Astrocyte of the hippocampus (primary cell): ENCODE results near the gene TCHH.
"Not testable (repeated sequence)": the region's sequence is repeated elsewhere in the genome, so short reads cannot be mapped to it uniquely, and the experiment has no call there.

Experiments
- DNase-seq: peaks from one replicate; pipeline ENCODE4 v3.0.0; 2011; ENCODE audit warnings: low read depth, low spot score

Gene TCHH

DNA sequence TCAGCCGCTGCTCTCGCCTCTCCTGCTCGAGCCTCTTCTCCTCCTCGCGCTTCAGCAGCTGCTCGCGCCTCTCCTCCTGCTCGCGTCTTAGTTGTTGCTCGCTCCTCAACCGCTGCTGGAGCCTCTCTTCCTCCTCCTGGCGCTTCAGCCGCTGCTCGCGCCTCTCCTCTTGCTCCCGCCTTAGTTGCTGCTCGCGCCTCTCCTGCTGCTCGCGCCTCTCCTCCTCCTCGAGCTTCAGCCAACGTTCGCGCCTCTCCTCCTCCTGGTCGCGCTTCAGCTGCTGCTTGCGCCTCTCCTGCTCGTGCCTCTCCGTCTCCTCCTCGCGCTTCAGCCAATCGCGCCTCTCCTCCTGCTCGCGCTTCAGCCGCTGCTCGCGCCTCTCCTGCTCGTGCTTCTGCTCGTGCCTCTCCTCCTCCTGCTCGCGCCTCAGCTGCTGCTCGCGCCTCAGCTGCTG lies 3.7 kb downstream of the TCHH start:
- DNase-seq, result peak; percentile 70

DNA sequence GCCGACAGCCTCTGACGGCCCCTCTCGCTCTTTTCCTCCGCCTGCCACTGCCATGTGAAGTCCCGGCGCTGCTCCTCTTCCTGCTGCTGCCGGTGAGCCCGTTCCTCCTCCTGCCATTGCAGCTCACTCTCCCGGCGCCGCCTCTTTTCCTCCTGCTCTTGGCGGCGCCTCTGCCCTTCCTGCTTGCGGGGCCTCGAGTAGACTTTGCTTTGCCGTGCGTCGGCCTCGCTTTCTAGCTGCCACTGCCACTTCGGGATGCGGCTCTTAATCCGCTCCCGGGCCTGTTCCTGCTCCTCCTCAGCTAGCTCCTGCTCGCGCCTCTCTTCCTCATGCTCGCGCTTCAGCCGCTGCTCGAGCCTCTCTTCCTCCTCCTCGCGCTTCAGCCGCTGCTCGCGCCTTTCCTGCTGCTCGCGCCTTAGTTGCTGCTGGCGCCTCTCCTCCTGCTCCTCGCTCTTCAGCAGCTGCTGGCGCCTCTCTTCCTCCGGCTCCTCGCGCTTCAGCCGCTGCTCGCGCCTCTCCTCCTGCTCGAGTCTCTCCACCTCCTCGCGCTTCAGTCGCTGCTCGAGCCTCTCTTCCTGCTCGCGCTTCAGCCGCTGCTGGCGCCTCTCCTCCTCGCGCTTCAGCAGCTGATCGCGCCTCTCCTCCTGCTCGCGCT lies 4.3 kb downstream of the TCHH start:
- DNase-seq, result peak; percentile 70

DNA sequence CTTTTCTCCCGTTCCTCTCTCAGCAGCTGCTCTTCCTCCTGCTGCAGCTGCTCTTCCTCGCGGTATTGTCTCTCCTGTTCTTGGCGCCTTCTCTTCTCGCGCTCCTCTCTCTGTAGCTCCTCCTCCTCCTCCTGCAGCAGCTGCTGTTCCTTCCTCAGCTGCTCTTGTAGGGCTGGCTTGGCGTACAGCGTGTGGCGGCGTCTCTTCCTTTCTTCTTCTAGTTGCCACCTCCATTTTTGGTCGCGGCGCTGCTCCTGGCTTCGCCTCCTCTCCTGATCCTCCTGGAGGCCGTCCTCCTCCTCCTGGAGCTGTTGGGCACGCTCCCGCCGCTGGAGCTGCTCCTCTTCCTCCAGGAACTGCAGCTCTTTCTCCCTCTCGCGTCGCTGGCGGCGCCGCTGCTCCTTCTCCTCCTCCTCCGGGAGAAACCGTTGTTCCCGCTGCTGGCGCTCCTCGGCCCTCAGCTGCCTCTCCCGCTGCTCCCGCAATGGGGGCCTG lies 4.8 kb downstream of the TCHH start:
- DNase-seq, result peak; percentile 57

- no peak for DNase-seq
Measured at GRCh38 chr1:152109998-152110294, 5.3 kb downstream of the TCHH start.

GRCh38 chr1:152109231-152109997 lies 5.8 kb downstream of the TCHH start:
- DNase-seq, result peak; percentile 3

- no peak for DNase-seq
Measured at GRCh38 chr1:152108882-152109222, 6.4 kb downstream of the TCHH start.

DNA sequence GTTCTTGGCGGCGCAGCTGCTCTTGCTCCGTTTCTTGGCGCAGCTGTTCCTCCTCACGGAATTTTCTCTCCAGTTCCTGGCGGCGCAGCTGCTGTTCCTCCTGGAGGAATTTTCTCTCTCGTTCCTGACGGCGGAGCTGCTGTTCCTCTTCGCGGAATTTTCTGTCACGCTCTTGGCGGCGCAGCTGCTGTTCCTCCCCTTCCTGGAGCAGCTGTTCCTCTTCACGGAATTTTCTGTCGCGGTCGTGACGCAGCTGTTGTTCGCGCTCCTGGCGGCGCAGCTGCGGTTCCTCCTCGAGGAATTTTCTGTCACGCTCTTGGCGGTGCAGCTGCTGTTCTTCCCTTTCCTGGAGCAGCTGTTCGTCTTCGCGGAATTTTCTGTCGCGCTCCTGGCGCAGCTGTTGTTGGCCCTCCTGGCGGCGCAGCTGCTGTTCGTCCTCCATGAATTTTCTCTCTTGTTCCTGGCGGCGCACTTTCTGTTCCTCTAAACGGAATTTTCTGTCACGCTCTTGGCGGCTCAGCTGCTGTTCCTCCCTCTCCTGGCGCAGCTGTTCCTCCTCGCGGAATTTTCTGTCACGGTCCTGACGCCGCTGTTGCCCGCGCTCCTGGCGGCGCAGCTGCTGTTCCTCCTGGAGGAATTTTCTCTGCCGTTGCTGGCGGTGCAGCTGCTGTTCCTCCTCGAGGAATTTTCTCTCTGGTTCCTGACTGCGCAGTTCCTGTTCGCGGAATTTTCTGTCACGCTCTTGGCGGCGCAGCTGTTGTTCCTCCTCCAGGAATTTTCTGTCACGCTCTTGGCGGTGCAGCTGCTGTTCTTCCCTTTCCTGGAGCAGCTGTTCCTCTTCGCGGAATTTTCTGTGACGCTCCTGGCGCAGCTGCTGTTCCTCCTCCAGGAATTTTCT lies 7.0 kb downstream of the TCHH start:
- peak; percentile 5 for DNase-seq

DNA sequence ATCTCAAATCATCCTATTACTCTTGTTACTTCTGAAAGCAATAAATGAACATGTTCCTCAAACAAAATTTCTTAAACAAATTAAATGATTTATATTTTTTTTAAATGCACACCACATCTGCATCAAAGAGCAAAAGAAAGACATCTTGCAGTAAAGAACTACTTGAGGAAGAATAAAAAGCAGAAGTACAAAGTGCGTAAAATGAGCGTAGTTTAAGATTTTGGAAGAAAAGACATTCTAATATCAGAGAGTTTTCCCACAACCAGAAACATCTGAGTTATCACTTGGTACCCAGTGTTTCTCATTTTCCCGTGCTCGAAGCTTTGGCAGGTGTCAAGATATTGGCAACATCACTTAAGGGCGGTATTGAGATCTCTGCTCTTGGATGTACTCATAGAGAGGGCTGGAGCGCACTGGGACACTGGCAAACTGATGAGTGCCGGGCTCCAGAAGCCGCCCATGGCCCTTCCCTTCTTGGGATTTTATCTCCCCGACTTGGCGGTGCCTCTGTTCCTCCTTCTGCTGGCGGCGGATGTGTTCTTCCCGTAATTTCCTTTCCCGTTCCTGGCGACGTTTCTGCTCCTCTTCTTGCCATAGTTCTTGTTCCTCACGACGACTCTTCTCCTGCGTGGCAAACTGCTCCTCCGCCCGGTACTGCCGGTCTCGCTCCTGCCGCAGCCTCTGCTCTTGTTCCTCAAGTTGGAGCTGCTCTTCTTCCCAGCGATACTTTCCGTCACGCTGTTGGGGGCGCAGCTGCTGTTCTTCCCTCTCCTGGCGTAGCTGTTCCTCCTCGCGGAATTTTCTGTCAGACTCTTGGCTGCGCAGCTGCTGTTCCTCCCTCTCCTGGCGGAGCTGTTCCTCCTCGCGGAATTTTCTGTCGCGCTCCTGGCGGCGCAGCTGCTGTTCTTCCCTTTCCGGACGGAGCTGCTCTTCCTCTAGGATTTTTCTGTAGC lies 7.9 kb downstream of the TCHH start:
- DNase-seq, result peak; percentile 2

- no peak for DNase-seq
Measured at GRCh38 chr1:152104854-152105253, 10.4 kb downstream of the TCHH start.

- no peak for DNase-seq
Measured at GRCh38 chr1:152096931-152097330, 18.3 kb downstream of the TCHH start.

- no peak for DNase-seq
Measured at GRCh38 chr1:152089014-152089674, 26.1 kb downstream of the TCHH start, which contains the start of gene TCHHL1. TSS of gene TCHHL1 (minus strand) at chr1:152089064. CDS start at chr1:152088143, 921 bp downstream.

- DNase-seq, result no peak
Measured at GRCh38 chr1:152086760-152087159, 28.5 kb downstream of the TCHH start.

DNA sequence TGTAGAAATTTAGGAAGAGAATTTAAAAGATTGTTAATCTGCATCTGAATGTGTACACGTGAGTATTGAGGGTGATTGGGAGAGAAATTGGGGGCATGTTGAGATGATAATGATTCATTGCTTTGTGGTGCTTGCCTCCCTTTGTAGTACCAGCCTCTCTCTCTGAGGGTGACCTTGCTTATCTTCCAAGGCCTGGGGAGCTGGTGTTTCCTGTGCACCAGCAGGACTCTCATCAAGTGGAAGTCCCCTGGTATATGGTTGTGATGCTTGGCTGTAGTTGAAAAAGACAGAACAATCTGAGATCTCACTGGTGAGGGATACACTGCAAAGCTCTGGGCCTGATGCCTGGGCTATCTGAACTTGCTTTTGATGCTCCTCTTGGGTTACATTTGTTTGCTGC lies 30.4 kb downstream of the TCHH start:
- no peak for DNase-seq

GRCh38 chr1:152081026-152081425 lies 34.2 kb downstream of the TCHH start:
- DNase-seq, result not testable (repeated sequence)

- DNase-seq, result not testable (repeated sequence)
Measured at GRCh38 chr1:152080494-152080893, 34.8 kb downstream of the TCHH start.

GRCh38 chr1:152078831-152079441 lies 36.3 kb downstream of the TCHH start:
- DNase-seq, result no peak

GRCh38 chr1:152072311-152072710 lies 42.9 kb downstream of the TCHH start:
- no peak for DNase-seq

GRCh38 chr1:152071123-152071522 lies 44.1 kb downstream of the TCHH start:
- no peak for DNase-seq

DNA sequence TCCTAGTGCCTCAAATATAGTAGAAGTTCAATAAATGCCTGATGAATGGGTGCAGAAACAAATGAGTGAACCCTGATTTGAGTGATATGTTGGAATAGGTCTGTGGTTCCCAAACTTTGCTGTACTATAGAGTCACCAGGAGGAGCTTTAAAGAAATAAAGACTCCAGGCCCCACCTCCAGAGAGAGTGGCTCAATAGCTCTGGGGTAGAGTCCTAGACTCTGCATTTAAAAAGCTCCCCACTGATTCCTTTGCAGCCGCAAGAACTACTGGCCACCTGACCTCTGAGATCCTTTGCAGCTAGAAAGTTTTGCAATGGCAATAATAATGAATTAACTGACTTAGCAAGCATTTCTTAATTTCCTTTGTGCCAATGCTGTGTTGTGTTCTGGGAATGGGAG lies 47.3 kb downstream of the TCHH start:
- DNase-seq, result no peak

GRCh38 chr1:152067150-152067549 lies 48.1 kb downstream of the TCHH start:
- no peak for DNase-seq
